ENCODE data around the gene CALU.
A peak's percentile ranks its signal among the peaks of the same experiment; 100 is the strongest.

The CALU gene

GRCh38 chr7:128726059-128726736 is 13.0 kb upstream of the CALU start:
- Mint-ChIP-seq H3K9me3 (no peaks in the 10 kb centered on the region), H3K36me3 (ENCODE audit: low read depth) (no peaks in the 10 kb centered on the region), H3K4me3 (no peak overlapping the region), H3K4me1 (peaks cover 13% of the 10 kb centered on the region), H3K27me3 (ENCODE audit: low read depth) (no peaks in the 10 kb centered on the region), H3K27ac (peak overlapping the region in 2 of 3 experiments; percentile 2 to 49)
- no peak for TF ChIP-seq CTCF (IDR thresholded peaks at IDR 0.05; ENCODE audit: unreplicated experiment in 3 of 3)

- H3K4me1 Mint-ChIP-seq, result peaks cover 13% of the 10 kb centered on the region
- TF ChIP-seq CTCF (IDR thresholded peaks at IDR 0.05; ENCODE audit: unreplicated experiment in 3 of 3), result no peak
- H3K9me3 Mint-ChIP-seq, result no peaks in the 10 kb centered on the region
- no peaks in the 10 kb centered on the region for H3K36me3 Mint-ChIP-seq (ENCODE audit: low read depth)
- H3K27ac Mint-ChIP-seq, result peak overlapping the region in 2 of 3 experiments; percentile 2 to 49
- no peaks in the 10 kb centered on the region for H3K27me3 Mint-ChIP-seq (ENCODE audit: low read depth)
- no peak overlapping the region for H3K4me3 Mint-ChIP-seq
Observed at GRCh38 chr7:128726737-128727072, 12.5 kb upstream of the CALU start.

- no peak for TF ChIP-seq CTCF (IDR thresholded peaks at IDR 0.05; ENCODE audit: unreplicated experiment in 3 of 3)
- H3K27ac Mint-ChIP-seq, result peak overlapping the region in 1 of 3 experiments; percentile 49
- H3K9me3 Mint-ChIP-seq, result no peaks in the 10 kb centered on the region
- H3K4me3 Mint-ChIP-seq, result no peak overlapping the region
- no peaks in the 10 kb centered on the region for H3K27me3 Mint-ChIP-seq (ENCODE audit: low read depth)
- no peaks in the 10 kb centered on the region for H3K36me3 Mint-ChIP-seq (ENCODE audit: low read depth)
- peaks cover 13% of the 10 kb centered on the region for H3K4me1 Mint-ChIP-seq
Observed at GRCh38 chr7:128727239-128727638, 11.9 kb upstream of the CALU start.

- no peak overlapping the region for H3K4me3 Mint-ChIP-seq
- H3K27ac Mint-ChIP-seq, result no peak overlapping the region
- H3K36me3 Mint-ChIP-seq (ENCODE audit: low read depth), result no peaks in the 10 kb centered on the region
- H3K27me3 Mint-ChIP-seq (ENCODE audit: low read depth), result no peaks in the 10 kb centered on the region
- peaks cover 13% of the 10 kb centered on the region for H3K4me1 Mint-ChIP-seq
- H3K9me3 Mint-ChIP-seq, result no peaks in the 10 kb centered on the region
- no peak for TF ChIP-seq CTCF (IDR thresholded peaks at IDR 0.05; ENCODE audit: unreplicated experiment in 3 of 3)
Observed at GRCh38 chr7:128728598-128728997, 10.6 kb upstream of the CALU start.

GRCh38 chr7:128729494-128729893 is 9.7 kb upstream of the CALU start:
- H3K4me1 Mint-ChIP-seq, result peaks cover 13% of the 10 kb centered on the region
- H3K27me3 Mint-ChIP-seq (ENCODE audit: low read depth), result no peaks in the 10 kb centered on the region

More at GRCh38 chr7:128729494-128729893, 9.7 kb upstream of the CALU start:
- TF ChIP-seq CTCF (IDR thresholded peaks at IDR 0.05; ENCODE audit: unreplicated experiment in 3 of 3), result no peak
- Mint-ChIP-seq H3K4me3 (no peak overlapping the region), H3K36me3 (ENCODE audit: low read depth) (no peaks in the 10 kb centered on the region), H3K27ac (no peak overlapping the region), H3K9me3 (no peaks in the 10 kb centered on the region)

Measured in nephron (organoid).